ENCODE data around the gene ARRB1. TPM values are rescaled to one million over a fixed set of nuclear protein-coding genes. Genes with fewer than 3 reads are reported as not detected.

The ARRB1 gene
- total and polyA plus RNA-seq, 2 of the 13 experiments (the other 11 are each of a cell fraction or from before 2014, with no cell fraction given), result 22.5 to 35.7 TPM

- TF ChIP-seq GRHL1 (CRISPR knock-in tag; conservative IDR thresholded peaks at IDR 0.05) (no peak), WIZ (CRISPR knock-in tag; IDR thresholded peaks at IDR 0.05) (no peak), NR2F2 (IDR thresholded peaks at IDR 0.05; ENCODE audit: borderline replicate concordance, low read depth) (no peak), ZNF44 (CRISPR knock-in tag; IDR thresholded peaks at IDR 0.05) (no peak), ZBTB46 (CRISPR knock-in tag; IDR thresholded peaks at IDR 0.05; ENCODE audit: borderline replicate concordance) (no peak), SRSF1 (optimal IDR thresholded peaks at IDR 0.05; ENCODE audit: low read depth, low read length) (no peak), ZBTB10 (CRISPR knock-in tag; IDR thresholded peaks at IDR 0.05; ENCODE audit: borderline replicate concordance) (no peak), ZNF670 (CRISPR knock-in tag; IDR thresholded peaks at IDR 0.05; ENCODE audit: borderline replicate concordance) (no peak), ZSCAN22 (CRISPR knock-in tag; IDR thresholded peaks at IDR 0.05) (no peak), MED1 (CRISPR knock-in tag; IDR thresholded peaks at IDR 0.05) (no peak), ZNF678 (CRISPR knock-in tag; IDR thresholded peaks at IDR 0.05) (no peak), ZNF3 (CRISPR knock-in tag; IDR thresholded peaks at IDR 0.05) (no peak), NKX3-1 (CRISPR knock-in tag; IDR thresholded peaks at IDR 0.05) (no peak), ATF5 (CRISPR knock-in tag; IDR thresholded peaks at IDR 0.05; ENCODE audit: low read depth) (no peak), ZMAT3 (CRISPR knock-in tag; conservative IDR thresholded peaks at IDR 0.05) (no peak), ZMYM3 (CRISPR knock-in tag; IDR thresholded peaks at IDR 0.05) (peak; percentile 28; the same call in 1 of the 2 replicates), FOXK1 (CRISPR knock-in tag; IDR thresholded peaks at IDR 0.05; ENCODE audit: borderline replicate concordance, low read depth) (0 out of 2 replicates have a peak, but pooled peaks have one; percentile 28), THAP7 (CRISPR knock-in tag; IDR thresholded peaks at IDR 0.05) (no peak), ZNF570 (CRISPR knock-in tag; IDR thresholded peaks at IDR 0.05; ENCODE audit: borderline replicate concordance) (no peak), ZNF282 (IDR thresholded peaks at IDR 0.05; ENCODE audit: partially characterized antibody) (no peak), HNF1B (CRISPR knock-in tag; IDR thresholded peaks at IDR 0.05) (0 out of 2 replicates have a peak, but pooled peaks have one; percentile 31)
These were observed 33.1 kb upstream of the ARRB1 start (continued) for GRCh38 chr11:75384438-75385080.
